Spleen (tissue), 7 donors: Measurements from ENCODE around the gene DDX31.

Experiments
- CTCF ChIP-seq, 11 experiments: fragments of 200-600 bp in 7 of 11; fragments of 450-650 bp in 4 of 11; sonication (generic) in 4 of 11; IDR thresholded peaks in 8 of 11; conservative IDR thresholded peaks in 3 of 11; 1 replicate in 7 of 11; 2 replicates in 4 of 11; pipeline versions ENCODE4 v1.4.0 to v1.8.0; 2016 to 2021; ENCODE audit warnings: antibody characterized with exemption in 11 of 11, inconsistent platforms in 4 of 11, mild to moderate bottlenecking in 1 of 11
- POLR2A ChIP-seq, 3 donors: fragments of 450-650 bp; IDR thresholded peaks; one replicate each; pipeline ENCODE4 v1.5.1; 2017; ENCODE audit warnings: antibody characterized with exemption in 3 of 3, mild to moderate bottlenecking in 1 of 3
- POLR2AphosphoS5 ChIP-seq, 3 donors: sonication (generic); formaldehyde crosslinking; IDR thresholded peaks; one replicate each; pipeline ENCODE4 v1.5.1; 2017; ENCODE audit warnings: antibody characterized with exemption in 3 of 3
- donor health status: DM: no; HTN: no; CAD: no; lungs with moderate emphysema.
- donor health status: DM: no; HTN: no; CAD: no.
- donor health status: DM: no; HTN: no; CAD: no.

GRCh38 chr9:132662152-132662945, 7.4 kb downstream of the DDX31 start:
- TF ChIP-seq CTCF (IDR thresholded peaks at IDR 0.05 in 8 of 11, conservative IDR thresholded peaks at IDR 0.05 in 3 of 11): no peak
- no peak for TF ChIP-seq POLR2A (IDR thresholded peaks at IDR 0.05)
- no peak for TF ChIP-seq POLR2AphosphoS5 (IDR thresholded peaks at IDR 0.05)
